Stimulated activated CD4-positive, alpha-beta T cell treated with anti-CD3 and anti-CD28 coated beads, TNF-alpha, amount 100 ng/mL, for 24 hours (primary cell): ENCODE results near the gene GPR161.
A peak's percentile ranks its signal among the peaks of the same experiment; 100 is the strongest.
"Not testable (repeated sequence)": the region's sequence is repeated elsewhere in the genome, so short reads cannot be mapped to it uniquely, and the experiment has no call there.

Experiments
- DNase-seq, 3 experiments: peaks; one replicate each; pipeline ENCODE4 v3.0.0-alpha.2; 2020; ENCODE audit warnings: low read depth in 3 of 3

GPR161 gene

DNA sequence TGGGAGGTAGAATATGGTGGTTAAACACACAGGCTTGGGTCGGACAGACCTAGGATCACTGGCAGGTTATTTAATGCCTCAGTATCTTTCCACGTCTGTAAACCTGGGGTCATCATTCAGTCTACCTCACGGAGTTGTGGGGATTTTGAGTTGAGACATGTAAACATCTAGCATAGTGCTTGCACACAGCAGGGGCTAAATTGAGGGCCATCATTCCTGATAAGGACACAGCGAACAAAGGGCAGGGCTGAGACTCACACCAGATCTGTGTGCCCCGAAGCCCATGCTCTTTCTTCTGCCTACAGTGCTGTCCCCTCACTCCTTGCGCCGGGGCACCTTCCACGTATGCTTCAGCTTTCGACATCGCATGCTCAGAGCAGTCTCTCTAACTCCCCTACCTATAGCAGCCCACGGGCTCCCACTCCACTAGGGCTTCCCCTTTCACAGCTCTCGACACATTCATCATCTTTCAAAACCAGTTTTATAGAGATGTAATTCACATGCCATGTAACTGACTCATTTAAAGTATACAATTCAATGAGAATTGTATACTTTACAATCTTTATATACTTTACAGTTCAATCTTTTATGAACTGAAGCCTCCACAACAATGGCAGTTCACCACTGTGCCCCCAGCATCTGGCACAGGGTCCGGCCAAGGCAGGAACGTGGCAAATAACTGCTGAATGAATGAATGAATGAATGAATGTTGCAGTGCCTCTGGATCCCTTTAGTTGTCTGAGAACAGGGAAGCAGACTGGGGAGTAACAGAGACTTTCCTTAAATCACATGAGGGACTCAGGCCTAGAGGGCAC is 48.0 kb downstream of the GPR161 start:
- no peak for DNase-seq

DNA sequence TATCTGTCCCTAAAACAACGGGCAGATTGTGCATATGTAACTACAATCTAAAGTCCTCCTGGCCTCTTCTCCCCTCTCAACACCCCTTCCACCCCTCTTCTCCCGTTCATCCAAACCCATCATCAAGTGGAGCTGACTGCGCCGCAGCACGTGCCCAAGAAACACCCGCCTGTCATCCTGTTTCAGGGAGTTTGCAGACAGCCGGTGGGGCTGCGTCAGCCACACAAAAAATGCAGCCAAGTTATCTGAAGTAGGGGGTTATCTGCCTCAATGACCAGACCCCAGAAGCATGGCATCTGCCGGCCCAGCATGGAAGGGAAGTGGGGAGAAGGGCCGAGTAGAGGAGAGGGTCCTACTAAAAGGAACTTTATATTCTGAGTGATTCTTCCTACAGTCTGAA is 49.0 kb downstream of the GPR161 start:
- no peak for DNase-seq

DNA sequence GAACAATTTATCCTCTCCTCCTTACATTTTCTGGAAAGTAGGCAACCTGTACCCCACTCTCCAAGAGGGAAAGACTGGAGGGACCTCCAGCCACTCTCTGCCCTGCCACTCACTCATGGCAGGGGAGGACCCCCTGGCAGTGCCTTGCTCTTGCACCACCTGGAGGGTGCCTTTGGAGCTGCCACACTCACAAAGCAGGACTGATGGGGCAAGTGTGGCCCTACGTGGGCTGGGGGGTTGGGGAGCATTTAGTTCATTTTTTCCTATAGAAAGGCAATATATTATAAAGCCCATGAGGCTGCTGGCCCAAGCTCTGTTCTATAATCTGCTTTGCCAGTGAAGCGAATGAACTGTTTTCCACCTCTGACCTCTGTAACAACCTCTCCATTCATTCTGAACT is 50.3 kb downstream of the GPR161 start:
- no peak for DNase-seq

DNA sequence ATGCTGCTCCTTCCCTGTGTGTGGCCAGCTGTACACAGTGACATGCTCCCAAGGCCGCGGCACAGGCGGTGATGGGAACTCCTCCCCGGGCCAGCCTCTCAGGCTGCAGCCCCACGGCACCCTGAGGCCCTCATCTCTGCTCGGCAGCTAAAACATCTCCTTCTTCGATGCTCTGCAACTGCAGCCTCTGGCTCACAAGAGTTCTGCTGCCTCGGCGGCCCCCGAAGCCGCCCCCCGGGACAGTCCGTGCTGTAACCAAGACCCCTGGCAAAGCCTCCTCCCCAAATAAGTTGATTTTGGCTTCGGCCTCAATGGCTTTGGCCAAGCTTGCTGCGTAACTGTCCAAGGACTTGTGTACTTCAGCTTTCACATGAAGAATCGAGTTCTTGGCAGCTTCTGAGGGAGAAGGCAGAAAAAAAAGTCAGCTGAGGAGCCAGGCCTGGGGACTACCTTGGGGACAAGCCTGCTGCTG is 51.3 kb downstream of the GPR161 start:
- no peak for DNase-seq

DNA sequence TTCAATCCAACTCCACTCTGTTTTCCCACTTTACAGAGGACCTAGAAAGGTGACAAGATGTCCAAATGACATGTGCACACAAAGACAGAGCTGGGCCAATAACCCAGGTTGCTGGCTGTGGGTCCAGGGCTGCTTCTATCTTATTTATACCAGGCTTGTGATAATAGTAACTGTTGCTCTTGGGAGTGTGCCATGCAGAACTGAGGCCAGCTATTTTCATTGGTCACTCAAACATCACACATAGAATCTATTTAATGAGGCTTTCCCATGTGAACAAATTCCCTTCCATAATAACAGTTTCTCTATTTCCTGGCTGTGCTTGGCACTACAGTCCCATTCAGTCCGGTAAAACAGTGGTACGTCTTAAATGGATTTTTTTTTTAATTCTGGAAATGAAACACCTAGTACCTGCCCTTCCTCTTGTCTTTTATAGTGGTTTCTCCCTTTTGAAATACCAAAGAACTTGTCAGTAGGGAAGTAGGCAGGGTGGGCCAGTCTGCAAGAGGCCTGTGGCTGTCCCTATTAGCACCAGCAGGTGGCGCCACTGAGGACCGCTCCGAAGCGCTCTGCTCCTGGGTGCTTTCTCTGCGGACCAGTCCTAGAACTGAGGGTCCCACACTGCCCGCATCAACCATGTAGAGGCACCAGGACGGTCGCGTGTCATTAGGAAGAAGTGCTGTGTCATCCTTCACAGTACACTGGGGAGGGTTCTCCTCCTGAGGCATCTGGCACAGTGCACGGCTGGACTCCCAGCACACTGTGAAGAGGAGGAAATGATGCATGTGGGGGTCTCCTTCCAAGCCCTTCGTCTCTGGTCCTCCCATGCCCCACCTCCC is 52.1 kb downstream of the GPR161 start:
- peak; percentile 31 to 65 (median 42) for DNase-seq

DNA sequence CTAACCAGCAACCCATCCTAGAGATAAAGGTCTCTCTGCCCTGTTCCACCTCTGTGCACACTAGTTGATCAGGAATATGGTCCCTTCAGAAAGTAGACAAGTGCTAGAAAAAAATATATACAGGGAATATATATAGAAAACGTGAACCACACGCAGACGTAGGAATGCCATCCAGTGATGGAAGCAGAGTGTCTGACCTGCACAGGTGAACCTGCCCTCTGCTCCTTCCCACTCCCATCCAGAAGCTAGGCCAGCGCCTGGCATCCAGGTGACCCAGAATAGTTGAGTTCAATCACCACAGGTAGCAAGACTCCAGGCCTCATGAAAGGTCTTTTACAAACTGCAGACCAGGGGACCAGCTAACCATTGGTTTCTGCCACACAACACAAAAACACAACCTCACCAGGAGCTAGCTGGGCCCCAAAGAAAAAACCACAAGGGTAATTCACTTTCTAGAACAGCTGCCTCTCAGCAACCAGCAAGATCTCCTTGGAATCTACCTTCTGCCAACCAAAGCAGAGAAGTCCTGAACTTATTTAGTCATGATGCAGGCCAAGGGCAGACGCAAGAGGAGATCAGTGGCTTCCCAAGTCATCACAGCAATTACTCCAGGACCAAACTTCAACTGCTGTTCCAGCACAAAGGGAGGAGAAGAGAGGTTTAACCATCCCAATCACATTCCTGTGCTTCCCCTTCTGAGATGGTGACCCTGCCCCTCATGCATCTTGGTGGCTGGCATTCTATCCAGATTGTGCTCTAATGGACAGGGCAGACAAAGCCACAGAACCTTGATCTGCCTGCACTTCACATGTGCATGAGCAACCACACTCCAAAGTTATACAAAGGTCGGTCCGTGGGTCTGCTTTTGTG is 53.0 kb downstream of the GPR161 start:
- no peak for DNase-seq

DNA sequence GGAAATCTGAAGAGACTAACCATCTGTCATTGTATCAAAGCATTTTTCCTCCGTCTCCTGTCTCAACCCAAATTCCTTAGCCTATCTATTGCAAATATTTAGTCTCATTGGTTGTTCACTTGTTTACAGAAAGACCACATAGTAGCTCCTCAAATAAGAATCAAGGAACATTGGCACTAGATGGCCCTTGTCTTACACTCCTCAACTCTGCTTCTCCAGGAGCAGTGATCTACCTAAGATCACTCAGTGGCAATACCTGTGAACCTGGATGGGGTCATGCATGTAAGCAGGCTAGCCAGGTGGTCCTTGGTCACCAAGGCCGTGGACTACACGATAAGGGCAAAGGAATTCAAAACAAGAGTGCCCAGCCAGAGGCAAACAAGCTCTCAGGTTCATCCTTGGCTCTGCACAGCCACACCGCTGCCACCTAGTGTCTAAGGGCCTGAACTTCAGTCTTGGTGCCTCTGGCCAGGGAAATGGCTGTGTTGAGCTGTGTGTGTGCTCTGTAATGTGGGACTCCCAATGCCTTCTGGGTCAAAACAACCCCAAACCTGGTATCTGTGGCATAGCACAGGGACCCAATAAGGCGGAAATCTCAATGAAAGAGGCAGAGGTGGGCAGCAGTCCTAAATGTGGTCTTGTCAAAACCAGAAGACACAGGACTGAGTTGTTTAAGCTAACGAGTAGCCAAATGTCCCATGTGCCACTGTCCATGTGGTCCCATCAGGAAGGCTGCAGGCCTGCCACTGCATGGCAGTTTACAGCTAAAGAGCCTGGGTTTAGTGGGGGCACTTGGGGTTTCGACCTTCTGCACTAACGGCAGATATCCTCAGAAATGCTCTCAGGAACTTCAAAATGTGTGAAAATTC is 54.5 kb downstream of the GPR161 start:
- DNase-seq, result peak; percentile 36 to 65 (median 41)

DNA sequence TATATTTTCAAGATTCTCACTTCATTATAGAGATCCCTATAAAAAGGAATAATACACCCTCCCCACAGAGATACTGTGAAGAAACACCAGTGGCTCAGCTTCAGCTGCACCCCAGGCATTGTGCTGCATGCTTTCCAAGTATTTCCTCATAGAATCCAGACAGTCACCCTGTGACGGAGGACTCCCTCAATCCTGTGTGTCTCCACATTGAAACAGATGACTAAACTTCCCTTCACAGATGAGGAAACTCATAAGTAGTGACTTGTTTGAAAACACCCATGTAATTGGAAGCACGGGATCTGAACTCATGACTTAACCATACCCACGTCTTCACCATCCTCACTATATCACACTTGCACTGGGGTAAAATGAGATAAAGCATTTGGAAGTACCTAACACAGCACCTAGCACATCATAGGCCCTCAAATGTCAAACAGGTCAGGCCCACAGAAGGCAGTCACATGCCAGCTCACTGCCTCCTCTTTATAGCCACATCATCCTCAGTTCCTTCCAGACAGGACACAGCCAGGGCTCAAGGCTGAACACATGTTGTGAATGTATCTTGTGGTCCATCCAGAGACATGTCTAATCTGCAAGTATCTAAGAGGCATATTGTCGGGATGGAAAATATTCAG is 55.2 kb downstream of the GPR161 start:
- DNase-seq, result no peak

DNA sequence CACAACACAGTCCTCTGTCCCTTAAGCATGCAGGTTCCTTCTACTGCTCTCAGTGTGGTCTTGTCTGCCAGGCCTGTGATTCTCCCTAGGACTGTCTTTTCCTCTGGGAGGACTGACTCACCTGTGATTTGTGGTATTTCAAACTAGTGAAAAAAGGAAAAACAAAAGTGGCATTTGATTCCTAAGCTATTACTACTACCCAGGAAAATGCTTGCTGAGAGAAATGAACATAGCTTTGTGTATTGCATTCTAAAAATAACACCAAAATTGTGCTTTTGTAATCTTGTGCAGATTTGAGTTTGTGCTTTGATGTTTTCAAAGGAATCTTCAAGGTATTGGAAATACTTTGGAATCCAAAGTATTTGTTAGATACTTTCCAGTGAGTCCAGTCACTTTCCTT is 57.0 kb downstream of the GPR161 start:
- DNase-seq, result no peak

DNA sequence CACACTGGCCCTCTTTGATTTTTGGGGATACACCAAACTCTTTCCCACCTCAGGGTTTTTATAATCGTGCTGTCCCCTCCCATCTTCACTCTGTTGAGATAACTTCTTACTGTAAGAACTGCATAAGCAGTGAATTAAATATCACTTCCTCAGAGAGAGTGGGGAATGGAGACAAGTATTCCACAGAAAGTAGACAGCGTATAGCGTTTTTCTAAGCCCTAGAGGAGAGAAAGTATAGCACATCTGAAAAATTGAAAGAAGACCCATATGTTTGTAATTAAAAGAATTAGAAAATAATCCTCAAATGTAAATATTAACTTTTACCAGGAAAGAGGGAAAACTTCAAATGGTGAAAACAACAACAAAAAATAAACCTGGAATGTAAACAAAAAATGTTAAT is 67.3 kb downstream of the GPR161 start:
- DNase-seq, result no peak

DNA sequence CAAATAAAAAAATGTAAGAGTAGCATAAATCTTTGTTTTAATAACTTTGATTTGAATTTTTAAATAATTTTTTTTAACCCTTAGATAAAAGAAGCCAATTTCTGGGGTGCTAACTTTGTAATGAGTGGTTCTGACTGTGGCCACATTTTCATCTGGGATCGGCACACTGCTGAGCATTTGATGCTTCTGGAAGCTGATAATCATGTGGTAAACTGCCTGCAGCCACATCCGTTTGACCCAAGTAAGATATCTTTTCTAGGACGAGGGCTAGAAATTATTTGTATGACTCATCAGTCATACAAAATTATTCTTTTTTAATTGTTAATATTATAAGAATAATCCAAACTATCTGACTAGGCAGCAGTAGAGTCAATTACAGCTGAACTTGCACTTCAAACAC is 71.2 kb downstream of the GPR161 start:
- DNase-seq, result no peak

DNA sequence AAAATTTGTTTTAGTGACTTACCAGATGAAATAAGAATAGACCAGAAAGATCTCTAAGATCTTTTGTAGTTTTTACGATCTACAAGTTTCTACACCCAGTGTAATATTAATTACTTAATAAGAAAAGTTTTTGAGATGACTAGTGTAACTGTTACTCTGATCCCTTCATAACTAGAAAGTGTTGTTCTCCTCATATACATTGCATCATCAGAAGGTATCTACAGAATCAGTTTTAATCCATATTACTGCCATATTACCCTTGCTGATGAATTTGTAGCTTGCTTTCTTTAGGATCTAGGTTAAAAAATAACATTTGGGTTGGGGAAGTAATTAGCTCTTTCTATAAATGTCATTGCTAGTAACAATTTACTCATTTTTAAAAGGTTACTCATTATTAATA is 72.5 kb downstream of the GPR161 start:
- no peak for DNase-seq

DNA sequence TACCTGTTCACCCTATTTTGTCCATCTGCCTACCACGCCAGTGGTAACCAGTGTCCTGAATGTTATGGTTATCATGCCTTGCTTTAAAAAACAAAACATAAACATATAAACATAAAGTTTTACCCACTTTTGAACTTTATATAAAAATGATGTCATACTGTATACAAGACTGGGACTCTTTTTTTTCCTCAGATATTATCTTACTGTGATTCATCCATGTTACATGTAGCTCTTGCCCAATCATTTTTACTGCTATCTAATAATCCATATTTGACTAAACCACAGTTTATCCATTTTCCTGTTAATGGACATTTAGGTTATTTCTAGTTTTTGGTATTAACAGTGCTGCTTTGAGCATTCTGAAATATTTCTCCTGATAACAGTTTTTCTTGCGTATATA is 78.8 kb downstream of the GPR161 start:
- no peak for DNase-seq

DNA sequence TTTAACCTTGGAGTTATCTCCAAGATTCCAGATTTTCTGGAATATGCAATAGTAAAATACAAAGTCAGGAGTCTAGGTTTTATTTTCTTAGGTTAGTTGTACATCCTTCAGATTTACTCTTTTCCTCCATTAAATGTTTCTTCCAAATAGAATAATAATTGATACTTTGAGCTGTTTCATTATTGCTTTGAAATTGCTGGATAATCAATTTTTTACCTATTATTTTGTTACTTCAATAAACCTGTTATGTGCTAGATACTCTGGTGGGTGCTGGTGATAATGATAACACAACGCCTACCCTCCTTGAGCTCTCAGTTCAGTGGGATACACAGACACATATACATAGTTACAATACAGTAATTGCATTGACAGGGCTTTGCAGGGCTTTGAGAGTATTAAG is 79.4 kb downstream of the GPR161 start:
- DNase-seq, result no peak

DNA sequence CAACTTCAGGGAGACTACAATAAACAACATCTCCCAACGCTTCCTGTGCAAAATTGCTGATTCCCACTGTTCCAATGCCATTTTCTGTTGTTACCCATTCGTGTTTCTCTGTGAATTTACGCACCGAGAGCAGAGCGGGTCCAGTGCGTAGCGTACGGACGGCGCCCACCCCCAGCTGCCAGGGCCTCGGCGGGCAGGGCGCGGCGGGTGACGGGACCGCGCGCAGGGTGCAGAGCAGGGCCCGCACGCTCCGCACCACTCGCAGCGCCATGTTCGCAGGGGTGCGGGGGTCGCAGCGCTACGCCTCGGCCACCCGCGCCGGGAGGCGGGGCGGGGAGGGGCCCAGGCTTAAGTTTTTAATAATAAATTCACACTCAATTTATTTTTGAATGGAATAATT is 80.6 kb downstream of the GPR161 start:
- DNase-seq, result not testable (repeated sequence)

DNA sequence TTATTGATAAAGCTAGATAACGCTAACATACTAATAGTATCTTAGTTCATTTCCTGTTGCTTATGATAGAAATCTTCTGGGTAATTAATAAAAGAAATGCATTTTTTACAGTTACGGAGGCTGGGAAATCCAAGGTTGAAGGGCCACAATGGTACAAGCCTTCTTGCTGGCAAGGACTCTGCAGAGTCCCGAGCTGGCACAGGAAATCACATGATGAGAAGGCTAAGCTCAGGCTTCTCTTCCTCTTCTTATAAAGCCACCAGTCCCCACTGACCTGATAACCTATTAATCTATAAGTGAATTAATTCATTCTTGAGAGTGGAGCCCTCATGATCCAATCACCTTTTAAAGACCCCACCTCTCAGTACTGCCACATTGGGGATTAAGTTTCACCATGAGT is 82.6 kb downstream of the GPR161 start:
- no peak for DNase-seq

DNA sequence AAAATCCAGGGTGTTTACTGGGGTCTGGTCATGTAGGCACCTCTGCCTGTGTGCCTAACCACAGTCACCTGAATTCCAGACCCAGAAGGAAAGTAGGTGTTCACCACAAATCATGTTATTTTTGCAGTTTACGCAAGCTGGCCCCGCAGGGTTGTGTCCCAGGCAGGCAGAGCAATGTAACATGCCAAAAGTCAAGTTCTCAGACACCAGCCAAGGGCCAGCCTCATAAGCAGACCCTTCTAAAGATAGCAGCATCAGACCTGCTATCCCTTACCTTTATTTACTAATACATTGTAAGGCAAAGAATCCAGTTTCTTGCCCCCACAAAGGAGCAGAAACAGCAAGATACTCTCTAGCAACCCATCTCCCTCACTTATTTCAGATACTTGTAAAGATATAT is 83.0 kb downstream of the GPR161 start:
- no peak for DNase-seq

DNA sequence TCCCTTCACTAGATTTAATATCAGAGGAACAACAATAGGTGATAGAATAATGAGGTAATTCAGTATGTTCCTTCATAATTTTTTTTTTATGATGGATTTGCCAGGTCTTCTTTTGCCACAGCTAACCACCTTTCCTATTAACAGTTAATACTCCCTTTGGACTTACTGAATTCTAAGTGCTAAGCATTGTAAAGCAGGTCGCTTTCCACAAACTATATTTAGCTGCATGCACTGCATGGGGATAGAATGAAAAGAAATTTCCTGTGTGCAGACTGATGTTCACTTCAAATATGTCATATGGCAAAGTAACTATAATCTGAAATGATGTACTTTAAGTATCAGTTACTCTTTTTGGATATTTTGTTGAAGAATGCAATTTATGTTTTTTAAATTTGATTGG is 85.8 kb downstream of the GPR161 start:
- DNase-seq, result no peak

DNA sequence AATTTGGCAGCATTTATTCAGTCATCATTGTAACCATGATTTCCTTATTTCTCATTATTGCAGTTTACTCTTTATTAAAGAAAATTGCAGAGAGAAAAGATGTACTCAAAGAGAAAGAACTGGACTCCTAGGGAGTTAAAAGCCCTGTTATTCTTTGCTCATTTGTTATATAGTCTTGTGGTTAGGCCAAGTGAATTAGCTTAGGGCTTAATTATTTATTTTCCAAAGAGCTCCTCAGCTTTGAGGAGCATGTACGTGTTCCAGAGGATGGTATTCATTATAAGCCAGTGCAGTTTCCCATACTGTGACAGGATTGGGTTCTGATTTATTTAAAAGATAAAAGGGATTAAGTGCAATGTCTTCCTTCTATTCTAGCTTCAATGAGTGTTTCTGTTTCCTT is 86.4 kb downstream of the GPR161 start:
- DNase-seq, result no peak

DNA sequence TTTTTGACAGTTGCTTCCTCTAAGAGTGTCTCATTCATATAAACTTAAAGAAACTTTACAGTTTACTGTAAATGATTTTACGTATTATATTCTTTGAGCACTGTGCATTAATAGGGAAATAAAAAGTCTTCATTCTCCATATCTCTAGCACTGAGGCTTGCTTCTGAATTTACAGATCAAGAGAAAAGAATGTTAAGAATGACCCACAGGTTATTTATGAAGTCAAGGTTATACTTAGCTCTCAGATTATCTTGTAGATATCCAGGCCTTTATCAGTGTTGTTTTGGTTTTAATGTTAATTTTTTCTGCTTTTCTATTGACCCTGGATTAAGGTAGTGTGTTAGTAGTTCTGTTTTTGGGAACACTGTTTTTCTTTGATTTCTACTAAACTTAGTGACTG is 91.4 kb downstream of the GPR161 start:
- DNase-seq, result no peak

DNA sequence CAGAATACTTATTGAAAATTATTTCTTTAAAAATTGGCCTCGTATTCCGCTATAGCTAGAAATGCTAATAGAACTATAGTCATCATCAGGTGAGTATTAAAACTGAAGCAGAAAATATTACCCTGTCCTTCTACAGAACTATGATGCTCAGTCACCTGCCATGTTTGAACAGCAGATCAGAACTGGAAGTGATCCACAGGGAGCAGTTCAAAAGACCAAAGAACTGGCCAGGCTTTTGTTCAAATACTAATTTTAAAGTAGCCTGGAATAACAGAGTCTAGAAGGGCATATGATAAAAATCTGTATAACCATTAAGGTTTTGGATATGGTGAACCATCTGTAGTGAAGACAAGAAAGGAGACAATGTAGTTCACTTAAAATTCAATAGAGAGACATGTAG is 94.4 kb downstream of the GPR161 start:
- DNase-seq, result no peak
